Upper lobe of left lung (tissue), 4 donors: Measurements from ENCODE around the gene PLP1.

Experiments used
- CTCF ChIP-seq, 6 experiments: fragments of 450-650 bp in 4 of 6; fragments of 200-600 bp in 2 of 6; sonication (generic) in 2 of 6; IDR thresholded peaks; one replicate each; pipeline ENCODE4 v1.5.1; 2016 to 2019; ENCODE audit warnings: antibody characterized with exemption in 6 of 6
- POLR2A ChIP-seq, 4 donors: fragments of 450-650 bp; IDR thresholded peaks; one replicate each; pipeline ENCODE4 v1.5.1; 2016 to 2017; ENCODE audit warnings: antibody characterized with exemption in 4 of 4, mild to moderate bottlenecking in 2 of 4
- POLR2AphosphoS5 ChIP-seq, 2 donors: sonication (generic); formaldehyde crosslinking; IDR thresholded peaks; one replicate each; pipeline ENCODE4 v1.5.1; 2017; ENCODE audit warnings: antibody characterized with exemption in 2 of 2

- TF ChIP-seq CTCF (IDR thresholded peaks at IDR 0.05) (no peak), POLR2AphosphoS5 (IDR thresholded peaks at IDR 0.05) (no peak), POLR2A (IDR thresholded peaks at IDR 0.05) (no peak)
Observed at GRCh38 chrX:103818842-103819619, 42.4 kb downstream of the PLP1 start.
